ENCODE results near the gene MID1. TPM values are rescaled to one million over a fixed set of nuclear protein-coding genes. Genes with fewer than 3 reads are reported as not detected.

MID1 gene
- total RNA-seq, 2 donors from 2014 or later: 14.6 to 26.1 TPM

DNA sequence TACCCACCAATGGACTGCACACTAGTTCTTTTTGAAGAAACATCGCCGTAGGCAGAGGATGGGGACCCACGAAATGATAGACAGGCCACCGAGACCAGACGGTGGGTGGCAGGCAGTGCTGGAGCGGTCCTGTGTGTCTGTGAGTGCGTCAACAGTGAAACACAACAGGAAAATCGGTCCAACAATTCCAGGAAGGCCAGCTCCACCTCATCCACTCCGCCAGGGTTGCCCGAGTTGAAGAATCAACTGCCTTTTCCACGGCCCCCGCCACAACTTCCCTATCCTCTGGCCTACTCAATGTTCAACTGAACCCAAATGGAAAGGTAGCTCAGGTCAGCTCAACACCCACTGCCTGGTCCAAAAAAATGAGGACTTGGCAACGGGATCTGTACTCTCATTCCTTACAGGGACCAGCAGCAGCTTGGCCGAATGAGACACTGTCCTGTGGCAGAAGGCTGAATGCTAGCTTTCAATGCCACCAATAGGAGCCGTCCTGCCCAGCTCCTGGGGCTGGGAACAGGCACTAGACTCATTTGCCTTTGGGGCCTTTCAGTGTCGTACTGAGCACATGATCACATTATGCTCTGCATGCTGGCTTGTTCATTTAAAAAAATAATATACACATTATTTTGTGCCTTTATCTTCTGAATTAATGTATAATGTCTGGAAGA is 43.5 kb downstream of the MID1 start:
- intact Hi-C loops (cut with DNase I): no loop called here
- Histone ChIP-seq H3K36me3 (no peaks in the 10 kb centered on the region), H3K9me3 (no peaks in the 10 kb centered on the region), H3K4me1 (replicated peaks) (no peaks in the 10 kb centered on the region), H3K27ac (no peak overlapping the region), H3K27me3 (replicated peaks; ENCODE audit: insufficient read depth) (no peaks in the 10 kb centered on the region), H3K4me3 (no peak overlapping the region)
- WGBS: 86% methylated on average over 14 of the region's 16 CpGs
- no peak for DNase-seq (ENCODE audit: low spot score)
- TF ChIP-seq POLR2AphosphoS5 (IDR thresholded peaks at IDR 0.05): no peak
- TF ChIP-seq, protein P1, sequence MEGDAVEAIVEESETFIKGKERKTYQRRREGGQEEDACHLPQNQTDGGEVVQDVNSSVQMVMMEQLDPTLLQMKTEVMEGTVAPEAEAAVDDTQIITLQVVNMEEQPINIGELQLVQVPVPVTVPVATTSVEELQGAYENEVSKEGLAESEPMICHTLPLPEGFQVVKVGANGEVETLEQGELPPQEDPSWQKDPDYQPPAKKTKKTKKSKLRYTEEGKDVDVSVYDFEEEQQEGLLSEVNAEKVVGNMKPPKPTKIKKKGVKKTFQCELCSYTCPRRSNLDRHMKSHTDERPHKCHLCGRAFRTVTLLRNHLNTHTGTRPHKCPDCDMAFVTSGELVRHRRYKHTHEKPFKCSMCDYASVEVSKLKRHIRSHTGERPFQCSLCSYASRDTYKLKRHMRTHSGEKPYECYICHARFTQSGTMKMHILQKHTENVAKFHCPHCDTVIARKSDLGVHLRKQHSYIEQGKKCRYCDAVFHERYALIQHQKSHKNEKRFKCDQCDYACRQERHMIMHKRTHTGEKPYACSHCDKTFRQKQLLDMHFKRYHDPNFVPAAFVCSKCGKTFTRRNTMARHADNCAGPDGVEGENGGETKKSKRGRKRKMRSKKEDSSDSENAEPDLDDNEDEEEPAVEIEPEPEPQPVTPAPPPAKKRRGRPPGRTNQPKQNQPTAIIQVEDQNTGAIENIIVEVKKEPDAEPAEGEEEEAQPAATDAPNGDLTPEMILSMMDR (IDR thresholded peaks at IDR 0.05): no peak
- no peak for TF ChIP-seq POLR2A (IDR thresholded peaks at IDR 0.05)

GRCh38 chrX:10576186-10576585 is 44.2 kb downstream of the MID1 start:
- H3K9me3 ChIP-seq: no peaks in the 10 kb centered on the region
- no peak overlapping the region for H3K4me3 ChIP-seq
- WGBS: 85% methylated on average over 4 of the region's 4 CpGs
- no peaks in the 10 kb centered on the region for H3K36me3 ChIP-seq
- no peak overlapping the region for H3K27ac ChIP-seq
- no peak for TF ChIP-seq POLR2AphosphoS5 (IDR thresholded peaks at IDR 0.05)
- TF ChIP-seq, protein P1 (IDR thresholded peaks at IDR 0.05): no peak
- no peak for TF ChIP-seq POLR2A (IDR thresholded peaks at IDR 0.05)
- H3K27me3 ChIP-seq (replicated peaks; ENCODE audit: insufficient read depth): no peaks in the 10 kb centered on the region
- no peaks in the 10 kb centered on the region for H3K4me1 ChIP-seq (replicated peaks)
- intact Hi-C loops (cut with DNase I): no loop called here
- no peak for DNase-seq (ENCODE audit: low spot score)

- no peaks in the 10 kb centered on the region for H3K4me1 ChIP-seq (replicated peaks)
- no peak for DNase-seq (ENCODE audit: low spot score)
- TF ChIP-seq POLR2AphosphoS5 (IDR thresholded peaks at IDR 0.05): no peak
- TF ChIP-seq, protein P1 (IDR thresholded peaks at IDR 0.05): no peak
- TF ChIP-seq POLR2A (IDR thresholded peaks at IDR 0.05): no peak
- H3K36me3 ChIP-seq: no peaks in the 10 kb centered on the region
- H3K27ac ChIP-seq: no peak overlapping the region
- intact Hi-C loops (cut with DNase I): no loop called here
- H3K27me3 ChIP-seq (replicated peaks; ENCODE audit: insufficient read depth): no peaks in the 10 kb centered on the region
- H3K9me3 ChIP-seq: no peaks in the 10 kb centered on the region
- no peak overlapping the region for H3K4me3 ChIP-seq
- 75% methylated on average over 4 of the region's 4 CpGs for WGBS
Observed at GRCh38 chrX:10574663-10575062, 45.7 kb downstream of the MID1 start.

- Histone ChIP-seq H3K27me3 (replicated peaks; ENCODE audit: insufficient read depth) (no peaks in the 10 kb centered on the region), H3K36me3 (no peaks in the 10 kb centered on the region), H3K9me3 (no peaks in the 10 kb centered on the region), H3K27ac (no peak overlapping the region), H3K4me1 (replicated peaks) (no peaks in the 10 kb centered on the region), H3K4me3 (no peak overlapping the region)
- DNase-seq (ENCODE audit: low spot score): no peak
- TF ChIP-seq POLR2A (IDR thresholded peaks at IDR 0.05) (no peak), POLR2AphosphoS5 (IDR thresholded peaks at IDR 0.05) (no peak)
- TF ChIP-seq, protein P1 (IDR thresholded peaks at IDR 0.05): no peak
- intact Hi-C loops (cut with DNase I): no loop called here
- WGBS: 78% methylated on average over 1 of the region's 1 CpG
Observed at GRCh38 chrX:10571260-10571659, 49.1 kb downstream of the MID1 start.

DNA sequence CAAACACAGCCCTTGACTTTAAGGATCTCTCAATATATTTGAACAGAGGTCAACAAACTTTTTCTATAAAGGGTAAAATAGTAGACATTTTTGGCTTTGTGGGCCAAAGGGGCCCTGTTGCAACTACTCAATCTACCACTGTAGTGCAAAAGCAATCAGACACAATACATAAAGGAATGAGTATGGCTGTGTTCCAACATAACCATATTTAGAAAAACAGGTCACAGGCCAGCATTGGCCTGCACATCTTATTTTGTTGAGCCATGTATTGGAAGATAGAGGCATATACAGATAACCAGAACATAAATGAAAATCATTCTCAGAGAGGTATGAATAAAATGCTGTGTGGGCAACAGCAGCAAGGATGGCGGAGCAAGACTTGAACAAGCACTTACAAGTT is 49.8 kb downstream of the MID1 start:
- intact Hi-C loops (cut with DNase I): no loop called here
- Histone ChIP-seq H3K9me3 (no peaks in the 10 kb centered on the region), H3K4me1 (replicated peaks) (no peaks in the 10 kb centered on the region), H3K4me3 (no peak overlapping the region), H3K27me3 (replicated peaks; ENCODE audit: insufficient read depth) (no peaks in the 10 kb centered on the region), H3K36me3 (no peaks in the 10 kb centered on the region), H3K27ac (no peak overlapping the region)
- 100% methylated on average over 1 of the region's 1 CpG for WGBS
- DNase-seq (ENCODE audit: low spot score): no peak
- TF ChIP-seq POLR2AphosphoS5 (IDR thresholded peaks at IDR 0.05) (no peak), POLR2A (IDR thresholded peaks at IDR 0.05) (no peak)
- TF ChIP-seq, protein P1 (IDR thresholded peaks at IDR 0.05): no peak

Data from prostate gland (tissue), 2 donors.